Epithelial cell of prostate (primary cell): ENCODE data around the gene FGF9.

Source experiments
- DNase-seq: peaks from one replicate; pipeline ENCODE4 v3.0.0-alpha.2; 2011; ENCODE audit warnings: low read depth, low spot score
- H3K27ac ChIP-seq: fragments of 450-650 bp; 2 replicates; pipeline ENCODE4 v1.5.1; 2017; ENCODE audit warnings: mild to moderate bottlenecking

Gene FGF9

GRCh38 chr13:21670883-21671619 is at the start of gene FGF9:
FGF9 (plus strand) TSS chr13:21671073; CDS start chr13:21671913, 840 bp downstream.
- peak; percentile 67 for DNase-seq
- H3K27ac ChIP-seq = no peak within 1 kb of the TSS

- DNase-seq = no peak
- no peak overlapping the region for H3K27ac ChIP-seq
Measured at GRCh38 chr13:21625366-21625765, 45.5 kb upstream of the FGF9 start.

DNA sequence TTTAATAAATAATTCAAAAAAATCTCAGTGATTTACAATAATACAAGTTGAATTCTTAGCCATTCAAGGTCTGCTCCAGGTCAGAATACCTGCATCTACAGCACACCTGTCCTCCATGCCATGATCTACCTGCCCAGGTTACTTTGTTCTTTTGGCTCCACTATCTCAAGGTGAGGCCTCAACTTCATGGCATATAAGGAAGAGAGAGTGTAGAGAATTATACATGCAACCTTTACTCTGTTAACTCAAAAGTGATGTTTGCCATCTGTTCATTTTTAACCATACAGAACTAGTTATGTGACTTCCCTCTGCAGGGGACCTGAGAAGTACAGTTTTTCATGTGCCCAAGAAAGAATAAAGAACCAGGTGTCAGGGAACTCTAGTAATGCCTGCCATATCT is 38.7 kb upstream of the FGF9 start:
- no peak for DNase-seq
- H3K27ac ChIP-seq = no peak overlapping the region

- DNase-seq = no peak
- peak overlapping the region; percentile 59 for H3K27ac ChIP-seq
Measured at GRCh38 chr13:21636656-21637055, 34.2 kb upstream of the FGF9 start.

DNA sequence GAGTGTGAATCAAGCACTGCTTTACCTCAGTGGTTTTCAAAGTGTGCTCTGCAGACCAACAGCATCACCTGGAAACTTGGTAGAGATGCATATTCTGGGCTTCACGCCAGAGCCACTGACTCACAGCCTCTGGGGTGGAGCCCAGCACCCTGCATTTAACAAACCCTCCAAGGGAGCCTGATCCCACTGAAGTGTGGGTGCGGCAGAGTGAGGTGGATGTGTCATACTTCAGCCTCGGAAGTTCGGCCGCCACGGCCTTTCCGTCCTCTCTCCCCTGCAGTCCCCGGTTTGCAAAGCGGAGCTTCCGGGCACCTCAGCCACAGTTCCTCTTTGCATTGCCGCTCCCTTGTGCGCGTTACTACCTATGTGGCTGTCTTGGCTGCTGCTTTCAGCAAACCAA is 33.6 kb upstream of the FGF9 start:
- peak; percentile 95 for DNase-seq
- peak overlapping the region; percentile 59 for H3K27ac ChIP-seq

DNA sequence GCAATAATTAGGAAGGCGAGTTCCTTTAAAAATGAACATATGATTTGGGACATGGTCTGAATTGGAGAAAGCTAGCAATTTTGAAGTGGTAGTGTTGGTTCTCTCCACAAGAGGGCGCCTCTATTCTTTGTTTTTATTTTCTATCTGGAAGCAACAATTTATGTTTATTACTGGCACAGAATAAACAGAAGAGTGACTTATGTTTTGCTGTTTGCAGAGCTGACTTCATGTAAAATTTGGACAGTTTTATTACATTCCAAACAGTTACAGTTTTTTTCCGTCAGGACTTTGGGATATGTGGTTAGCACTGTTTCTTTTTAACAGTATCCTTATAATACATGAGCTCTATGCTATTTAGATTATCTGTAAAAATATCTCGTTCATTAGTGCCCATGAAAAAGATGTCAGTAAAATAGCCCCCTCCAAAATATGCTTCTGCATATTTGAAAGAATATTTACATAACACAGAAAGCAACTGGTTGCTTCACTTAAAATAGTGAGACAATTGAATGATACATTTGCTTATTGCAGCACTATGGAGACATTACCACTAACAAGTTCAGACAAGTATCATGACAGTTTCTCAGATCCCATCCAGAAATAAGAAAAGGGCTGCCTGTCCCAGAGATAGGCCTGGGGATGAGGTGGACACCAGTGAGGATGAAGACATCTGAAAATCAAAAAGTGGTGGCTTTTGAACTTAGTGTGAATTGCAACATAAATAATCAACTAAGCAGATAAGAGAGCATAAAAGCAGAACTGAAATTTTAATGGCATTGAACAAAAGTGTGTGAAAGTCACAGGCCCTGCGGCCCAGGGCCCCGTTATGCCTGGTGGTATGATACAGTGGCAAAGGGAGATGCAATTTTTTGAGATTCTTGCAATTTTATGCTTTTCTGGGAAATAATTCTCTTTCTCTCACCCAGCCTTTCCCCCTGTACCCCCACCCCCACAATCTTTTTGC is 32.3 kb upstream of the FGF9 start:
- DNase-seq = peak; percentile 52
- peak overlapping the region; percentile 59 for H3K27ac ChIP-seq

DNA sequence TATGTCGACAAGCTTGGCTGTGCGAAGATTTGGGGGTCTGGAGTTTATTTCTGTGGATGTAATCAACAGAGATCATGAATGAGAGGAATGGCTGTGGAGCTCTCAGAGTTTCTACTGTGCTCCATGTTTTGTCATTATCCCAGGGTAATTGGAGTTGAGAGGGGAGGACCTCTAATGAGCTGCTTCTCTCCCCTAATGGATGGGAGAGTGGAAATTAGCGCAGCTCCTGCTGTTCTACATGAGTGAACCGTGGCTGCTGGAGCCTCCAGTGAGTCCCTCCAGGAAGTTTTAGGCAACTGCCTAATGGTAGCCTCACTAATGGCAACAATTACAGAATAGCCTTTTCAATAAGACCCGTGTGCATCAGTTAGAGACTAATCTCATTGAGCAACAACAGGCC is 31.3 kb upstream of the FGF9 start:
- DNase-seq = no peak
- H3K27ac ChIP-seq = no peak overlapping the region

DNA sequence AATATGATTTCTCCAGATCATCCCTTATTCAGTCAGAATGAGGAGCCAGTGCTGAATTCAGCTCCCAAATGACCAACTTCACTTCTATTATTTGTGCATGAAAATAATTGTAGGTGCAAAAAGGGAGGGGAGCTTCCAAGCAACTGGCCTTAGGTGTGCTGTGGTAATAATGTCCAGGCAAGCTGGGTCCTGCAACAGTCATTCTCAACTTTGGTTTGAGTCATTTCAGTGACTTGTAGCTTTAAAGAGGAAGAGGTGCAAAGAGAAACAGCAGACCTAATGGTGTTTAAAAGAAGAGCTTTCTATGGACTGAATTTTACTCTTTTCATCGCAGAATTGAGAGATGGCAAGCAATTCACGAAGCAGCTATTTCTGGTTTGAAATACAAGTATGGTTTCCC is 29.2 kb upstream of the FGF9 start:
- peak; percentile 45 for DNase-seq
- H3K27ac ChIP-seq = no peak overlapping the region

GRCh38 chr13:21657538-21657937 is 13.3 kb upstream of the FGF9 start:
- H3K27ac ChIP-seq = no peak overlapping the region
- peak; percentile 78 for DNase-seq

GRCh38 chr13:21659087-21659486 is 11.8 kb upstream of the FGF9 start:
- no peak overlapping the region for H3K27ac ChIP-seq
- no peak for DNase-seq

DNA sequence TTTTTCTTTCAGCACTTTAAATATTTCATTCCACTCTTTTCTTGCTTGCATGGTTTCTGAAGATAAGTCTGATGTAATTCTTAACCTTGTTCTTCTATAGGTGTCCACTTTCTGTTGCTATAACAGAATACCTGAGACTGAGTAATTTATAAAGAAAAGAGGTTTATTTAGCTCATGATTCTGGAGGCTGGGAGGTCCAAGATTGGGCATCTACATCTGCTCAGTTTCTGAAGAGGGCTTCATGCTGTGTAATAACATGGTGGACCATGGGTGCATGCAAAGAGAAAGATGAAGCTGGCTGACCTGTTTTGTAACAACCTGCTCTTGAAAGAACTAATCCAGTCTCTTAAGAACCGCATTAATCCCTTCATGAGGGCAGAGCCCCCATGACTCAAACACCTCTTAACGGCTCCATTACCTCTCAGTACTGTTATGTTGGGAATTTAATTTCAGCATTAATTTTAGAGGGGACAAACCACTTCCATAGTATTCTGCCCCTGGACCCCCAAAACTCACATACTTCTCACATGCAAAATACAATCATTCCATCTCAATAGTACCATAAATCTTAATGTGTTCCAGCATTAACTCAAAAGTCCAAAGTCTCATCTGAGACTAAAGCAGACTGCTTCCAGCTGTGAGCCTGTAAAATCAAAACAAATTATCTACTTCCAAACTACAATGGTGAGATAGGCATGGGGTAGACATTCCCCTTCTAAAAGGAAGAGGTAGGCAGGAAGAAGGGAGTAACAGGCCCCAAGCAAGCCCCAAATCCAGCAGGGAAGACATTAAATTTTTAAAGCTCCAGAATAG is 9.6 kb upstream of the FGF9 start:
- no peak overlapping the region for H3K27ac ChIP-seq
- DNase-seq = no peak

- H3K27ac ChIP-seq = no peak overlapping the region
- no peak for DNase-seq
Measured at GRCh38 chr13:21663197-21663596, 7.7 kb upstream of the FGF9 start.

DNA sequence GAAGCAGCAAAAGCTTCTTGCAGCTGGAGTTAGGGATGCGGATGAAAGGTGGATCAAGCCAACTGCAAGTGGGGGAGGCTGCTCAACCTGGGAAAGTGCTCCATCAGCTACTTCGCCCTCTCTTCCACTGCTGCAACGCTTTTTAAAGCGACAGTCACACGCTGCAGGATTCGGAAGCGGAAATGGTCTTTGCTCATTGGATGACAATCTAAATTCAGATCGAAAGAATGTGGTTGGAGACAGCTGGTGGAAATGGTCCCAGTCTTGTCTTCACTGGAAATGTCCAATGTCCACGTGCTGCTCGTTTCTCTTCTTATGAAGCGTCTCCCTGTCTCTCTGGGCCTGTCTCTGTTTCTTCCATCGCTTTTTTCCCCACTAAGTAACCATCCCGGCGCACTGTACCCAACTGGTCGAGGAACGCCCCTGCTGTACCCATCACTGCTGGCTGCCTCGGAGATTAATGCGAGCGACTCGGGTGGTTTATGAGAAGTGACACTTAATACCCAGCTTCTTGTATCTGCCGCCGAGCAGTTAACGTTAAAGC is 2.1 kb upstream of the FGF9 start:
- no peak for DNase-seq
- no peak overlapping the region for H3K27ac ChIP-seq

- no peak overlapping the region for H3K27ac ChIP-seq
Measured at GRCh38 chr13:21670006-21670882, 629 bp upstream of the FGF9 start.

DNA sequence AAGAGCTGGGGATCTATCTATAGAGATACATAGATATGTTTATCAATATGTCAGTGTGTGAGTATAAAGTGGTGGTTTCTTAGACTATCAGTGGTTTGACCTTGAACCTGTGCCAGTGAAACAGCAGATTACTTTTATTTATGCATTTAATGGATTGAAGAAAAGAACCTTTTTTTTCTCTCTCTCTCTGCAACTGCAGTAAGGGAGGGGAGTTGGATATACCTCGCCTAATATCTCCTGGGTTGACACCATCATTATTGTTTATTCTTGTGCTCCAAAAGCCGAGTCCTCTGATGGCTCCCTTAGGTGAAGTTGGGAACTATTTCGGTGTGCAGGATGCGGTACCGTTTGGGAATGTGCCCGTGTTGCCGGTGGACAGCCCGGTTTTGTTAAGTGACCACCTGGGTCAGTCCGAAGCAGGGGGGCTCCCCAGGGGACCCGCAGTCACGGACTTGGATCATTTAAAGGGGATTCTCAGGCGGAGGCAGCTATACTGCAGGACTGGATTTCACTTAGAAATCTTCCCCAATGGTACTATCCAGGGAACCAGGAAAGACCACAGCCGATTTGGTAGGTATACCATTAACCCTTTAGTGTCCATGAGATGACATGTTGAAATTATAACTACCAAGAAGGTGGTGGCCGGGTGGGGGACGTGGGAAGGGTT is 880 bp downstream of the FGF9 start:
- DNase-seq = no peak
- H3K27ac ChIP-seq = no peak overlapping the region

More at GRCh38 chr13:21670006-21670882, 629 bp upstream of the FGF9 start:
- no peak for DNase-seq

GRCh38 chr13:21672287-21672680 is 1.4 kb downstream of the FGF9 start:
- no peak overlapping the region for H3K27ac ChIP-seq
- DNase-seq = no peak

GRCh38 chr13:21672796-21673538 is 2.1 kb downstream of the FGF9 start:
- no peak overlapping the region for H3K27ac ChIP-seq
- no peak for DNase-seq

- no peak for DNase-seq
- no peak overlapping the region for H3K27ac ChIP-seq
Measured at GRCh38 chr13:21673539-21673788, 2.6 kb downstream of the FGF9 start.
